Left cardiac atrium (tissue), 4 donors: ENCODE data around the gene DMRTA1. TPM values are rescaled to one million over a fixed set of nuclear protein-coding genes. Genes with fewer than 3 reads are reported as not detected.
"Not testable (repeated sequence)": the region's sequence is repeated elsewhere in the genome, so short reads cannot be mapped to it uniquely, and the experiment has no call there.

ENCODE experiments used
- ATAC-seq, 2 donors: fragments of 200-7000 bp; cut with Tn5 transposase; one replicate each; pipeline ENCODE4 v1.9.1; 2020; ENCODE audit warnings: mild to moderate bottlenecking in 2 of 2, moderate library complexity in 2 of 2
- DNase-seq: peaks from one replicate; pipeline ENCODE4 v3.0.0-alpha.2; 2020
- intact Hi-C, 2 donors: fragments of 100-400 bp; cut with DNase I; formaldehyde crosslinking; loops; one replicate each; pipeline versions ENCODE4 v1.14.1 to v1.15.1; 2022 to 2023
- total RNA-seq, 2 donors: library from RNA; stranded (reverse); fragmentation: NEBNext Ultra II Directional; extraction: Animal tissue kit (Norgen Biotek cat#: 25700); gene quantifications; one replicate each; pipeline ENCODE4 v1.2.1, GENCODE V29; 2021
- donor health status: DM: no; HTN: yes; CAD: no.
- donor health status: DM: no; HTN: yes; CAD: no; lungs with severe emphysema.
- donor health status: DM: yes; HTN: yes; CAD: no.
- donor health status: Dilated cardiomyopathy.

DMRTA1 gene
- total RNA-seq, 2 donors from 2014 or later, result 0.26 to 0.74 TPM

- intact Hi-C loops, result loop anchor here in 1 of 2 donors (2.0 to 10.0 kb wide), 2 partner anchors 146 to 638 kb away; no protein-coding TSS in a partner anchor
- DNase-seq (peak; percentile 33), ATAC-seq (no peak)
Observed at GRCh38 chr9:22452415-22453010, 5.9 kb downstream of the DMRTA1 start.

DNA sequence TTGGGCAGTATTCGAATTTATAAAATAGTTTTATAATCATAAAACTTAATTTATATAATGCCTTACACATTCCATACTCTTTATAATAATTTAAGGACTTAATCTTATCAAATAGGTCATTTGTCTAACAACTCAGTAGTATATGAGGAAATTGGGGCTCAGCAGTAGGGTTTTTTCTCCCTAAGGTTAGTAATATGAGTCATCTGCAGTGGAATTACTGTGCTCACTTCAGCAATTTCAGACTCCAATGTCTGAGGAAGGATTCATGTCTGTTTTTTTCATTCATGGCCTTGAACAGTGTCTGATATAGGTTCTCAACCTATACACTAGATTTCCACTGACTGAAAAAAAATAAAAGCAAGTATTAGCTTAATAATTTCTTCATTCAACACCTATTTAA lies 7.4 kb downstream of the DMRTA1 start:
- intact Hi-C loops, result loop anchor here in 1 of 2 donors (10.0 kb wide), 1 partner anchor 639 kb away; no protein-coding TSS in a partner anchor
- DNase-seq, result no peak

GRCh38 chr9:22455181-22455580 lies 8.6 kb downstream of the DMRTA1 start:
- ATAC-seq, result no peak
- DNase-seq, result no peak
- intact Hi-C loops, result loop anchor here in 1 of 2 donors (10.0 kb wide), 1 partner anchor 640 kb away; no protein-coding TSS in a partner anchor

More for the DNA sequence above, 7.4 kb downstream of the DMRTA1 start:
- ATAC-seq, result no peak

- DNase-seq, result no peak
- ATAC-seq, result no peak
- intact Hi-C loops, result loop anchor here in 1 of 2 donors (10.0 kb wide), 1 partner anchor 643 kb away; no protein-coding TSS in a partner anchor
Observed at GRCh38 chr9:22457448-22457847, 10.8 kb downstream of the DMRTA1 start.

DNA sequence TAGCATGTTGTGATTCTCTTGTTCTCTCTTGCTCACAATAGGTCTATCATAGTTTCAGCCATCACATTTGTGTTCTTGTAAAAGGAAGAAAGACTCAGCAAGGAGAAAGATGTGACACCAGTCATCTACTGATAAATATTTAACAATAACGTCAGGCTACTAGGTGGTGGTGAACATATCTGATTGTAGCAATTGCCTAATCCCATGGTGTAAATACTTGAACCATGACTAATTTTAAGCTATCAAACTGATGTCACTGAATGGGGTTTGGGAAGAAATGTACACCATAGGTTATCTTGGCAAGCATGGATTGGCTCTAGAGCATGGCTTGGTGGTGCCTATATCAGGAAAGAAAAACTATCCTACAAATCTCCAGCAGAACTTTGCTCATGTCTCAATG lies 16.6 kb downstream of the DMRTA1 start:
- no peak for DNase-seq
- intact Hi-C loops, result no loop called here
- ATAC-seq, result no peak

DNA sequence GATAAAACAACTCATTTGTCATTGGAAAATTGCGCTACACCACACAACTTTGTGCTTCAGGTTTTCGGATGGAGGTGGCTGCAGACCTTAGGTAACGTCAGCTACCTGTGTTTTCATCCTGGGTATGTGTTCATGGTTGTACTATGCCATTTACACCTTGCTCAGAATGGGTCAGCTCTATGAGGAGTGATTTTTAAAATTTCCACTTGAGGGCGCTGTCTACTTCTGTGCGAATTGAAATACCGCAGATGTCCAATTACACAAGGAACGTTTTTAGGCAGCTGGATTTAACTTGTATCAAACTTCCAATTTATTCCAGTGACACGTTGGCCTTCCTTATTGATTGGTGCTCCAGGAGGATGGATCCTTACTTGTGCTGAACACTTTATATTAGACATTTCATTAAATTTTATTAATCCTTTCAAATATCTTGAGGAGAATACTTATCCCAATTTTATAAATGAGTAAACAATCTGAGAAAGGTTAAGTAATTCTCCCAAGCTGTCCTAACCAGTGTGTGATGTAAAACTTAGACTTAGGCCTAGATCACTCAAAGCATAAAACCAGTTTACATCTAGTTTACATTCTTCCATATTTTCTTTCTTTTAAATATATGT lies 23.4 kb downstream of the DMRTA1 start:
- intact Hi-C loops, result no loop called here
- ATAC-seq (peak in 1 of 2 donors; percentile 61), DNase-seq (no peak)

DNA sequence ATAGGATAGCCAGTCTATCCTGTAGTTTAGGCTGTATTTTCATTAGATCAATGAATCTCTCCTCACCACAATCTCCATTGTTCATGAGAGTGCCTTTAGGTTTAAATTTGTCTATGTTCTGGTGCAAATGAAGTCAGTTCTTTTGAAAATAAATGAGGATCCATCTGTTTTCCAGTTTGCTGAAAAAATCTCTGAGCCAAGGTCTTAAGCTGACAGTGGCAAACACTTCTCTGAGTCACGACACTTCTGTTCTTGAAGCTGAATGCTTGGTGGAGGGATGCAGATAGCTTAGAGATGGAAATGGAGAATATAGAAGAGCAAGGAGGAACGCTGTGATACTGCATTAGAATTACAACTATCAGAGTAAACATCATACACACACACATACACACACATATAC lies 34.9 kb downstream of the DMRTA1 start:
- DNase-seq (no peak), ATAC-seq (no peak)
- intact Hi-C loops, result no loop called here

DNA sequence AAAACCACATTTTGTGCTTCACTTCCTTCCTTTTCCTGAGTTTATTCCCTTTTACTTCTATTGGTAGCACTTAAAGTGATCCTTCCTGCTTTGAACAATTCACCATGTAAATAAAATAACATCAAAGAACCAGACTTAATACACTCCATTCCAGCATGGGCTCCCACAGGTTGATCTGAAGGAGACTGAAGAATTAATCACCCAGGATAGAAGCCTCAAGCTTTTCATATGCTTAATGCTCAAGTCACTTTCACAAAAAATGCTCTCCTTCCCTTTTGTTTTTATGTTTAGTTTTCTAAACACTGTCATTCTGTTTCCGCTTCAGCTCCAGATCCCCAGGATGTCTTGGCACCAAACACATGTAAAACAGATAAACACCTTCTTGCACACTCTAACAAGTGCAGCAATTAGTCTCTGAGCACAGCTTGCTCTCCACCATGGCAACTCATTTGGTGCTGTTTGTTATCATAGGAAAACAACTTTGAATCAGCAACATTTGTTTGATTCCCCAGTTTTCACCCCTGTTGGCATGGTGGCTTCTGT lies 37.0 kb downstream of the DMRTA1 start:
- ATAC-seq (no peak), DNase-seq (no peak)
- intact Hi-C loops, result no loop called here

- intact Hi-C loops, ATAC-seq: not testable (repeated sequence)
Observed at GRCh38 chr9:22496197-22496596, 49.6 kb downstream of the DMRTA1 start.

More at GRCh38 chr9:22496197-22496596, 49.6 kb downstream of the DMRTA1 start:
- not testable (repeated sequence) for DNase-seq
